G401 (cell line): ENCODE results near the gene COL6A1. TPM values are rescaled to one million over a fixed set of nuclear protein-coding genes. Genes with fewer than 3 reads are reported as not detected.
"Not testable (repeated sequence)": the region's sequence is repeated elsewhere in the genome, so short reads cannot be mapped to it uniquely, and the experiment has no call there.

Source experiments
- DNase-seq: peaks from one replicate; pipeline ENCODE4 v3.0.0-alpha.2; 2015; ENCODE audit warnings: low spot score
- in situ Hi-C: cut with HindIII; loops from 2 replicates; pipeline ENCODE4 v1.10.0; 2016; ENCODE audit warnings: low sequenced_read_pairs, mixed read lengths
- total RNA-seq: library from RNA; depleted of rRNA; stranded (reverse); fragments of >200 nt; shearing (Covaris generic); gene quantifications from 2 replicates; pipeline ENCODE4 v1.2.3, GENCODE V29; 2014

COL6A1 gene
- total RNA-seq, 1 experiment from 2014 or later, result 85.1 TPM

- in situ Hi-C loops, result no loop called here
- DNase-seq, result no peak
These were observed 55.2 kb downstream of the COL6A1 start for GRCh38 chr21:46036696-46037330.

GRCh38 chr21:46037331-46038325 is 56.1 kb downstream of the COL6A1 start:
- DNase-seq, result no peak
- in situ Hi-C loops, result no loop called here

- in situ Hi-C loops, result no loop called here
- DNase-seq, result no peak
These were observed 56.8 kb downstream of the COL6A1 start for GRCh38 chr21:46038341-46038829.

- no peak for DNase-seq
- in situ Hi-C loops, result no loop called here
These were observed 57.4 kb downstream of the COL6A1 start for GRCh38 chr21:46038871-46039397.

- in situ Hi-C loops, result no loop called here
- DNase-seq, result no peak
These were observed 58.5 kb downstream of the COL6A1 start for GRCh38 chr21:46039891-46040660.

- in situ Hi-C loops, result no loop called here
- DNase-seq, result no peak
These were observed 59.1 kb downstream of the COL6A1 start for GRCh38 chr21:46040707-46041106.

- in situ Hi-C loops, result no loop called here
- no peak for DNase-seq
These were observed 59.6 kb downstream of the COL6A1 start for GRCh38 chr21:46041183-46041582.

- no peak for DNase-seq
- in situ Hi-C loops, result no loop called here
These were observed 63.6 kb downstream of the COL6A1 start for GRCh38 chr21:46045154-46045553.

GRCh38 chr21:46046471-46046870 is 64.9 kb downstream of the COL6A1 start:
- no peak for DNase-seq
- in situ Hi-C loops, result no loop called here

- in situ Hi-C loops, DNase-seq: not testable (repeated sequence)
These were observed 65.3 kb downstream of the COL6A1 start for GRCh38 chr21:46046906-46047305.

GRCh38 chr21:46048926-46049889 is 67.6 kb downstream of the COL6A1 start:
- peak; percentile 6 for DNase-seq
- in situ Hi-C loops, result no loop called here

- DNase-seq, result no peak
- in situ Hi-C loops, result no loop called here
These were observed 68.5 kb downstream of the COL6A1 start for GRCh38 chr21:46049890-46050667.

GRCh38 chr21:46050668-46051378 is 69.3 kb downstream of the COL6A1 start:
- no peak for DNase-seq
- in situ Hi-C loops, result no loop called here

GRCh38 chr21:46051379-46051770 is 69.8 kb downstream of the COL6A1 start:
- DNase-seq, result no peak
- in situ Hi-C loops, result no loop called here

GRCh38 chr21:46051821-46052675 is 70.5 kb downstream of the COL6A1 start:
- in situ Hi-C loops, result no loop called here
- DNase-seq, result no peak
